Measurements from ENCODE around the gene XYLT1. TPM values are rescaled to one million over a fixed set of nuclear protein-coding genes. Genes with fewer than 3 reads are reported as not detected.
A peak's percentile ranks its signal among the peaks of the same experiment; 100 is the strongest.

XYLT1 gene
- total and polyA plus RNA-seq, 2 of the 4 experiments (the other 2 are of a cell fraction), result 9.0 to 12.7 TPM

GRCh38 chr16:17519101-17519955 lies 48.6 kb upstream of the XYLT1 start (continued):
- TF ChIP-seq MAZ (IDR thresholded peaks at IDR 0.05; ENCODE audit: borderline replicate concordance, low read depth, low read length), result no peak
- no peak for TF ChIP-seq CHD1 (IDR thresholded peaks at IDR 0.05; ENCODE audit: low read depth, low read length)

- H4K20me1 ChIP-seq (ENCODE audit: insufficient read depth, low read length), result peaks cover 3% of the 10 kb centered on the region; the same call in 1 of the 2 replicates
- H3K4me3 ChIP-seq (ENCODE audit: insufficient read depth, low read depth, low read length), result no peak overlapping the region
- no TSS peak for BruUV-seq (replicated peaks)
- peak overlapping the region; percentile 94 for H3K23ac ChIP-seq (ENCODE audit: low read depth, low read length)
- H3K27me3 ChIP-seq (ENCODE audit: control insufficient read depth, insufficient read depth, low read length), result no peaks in the 10 kb centered on the region
- peaks cover 21% of the 10 kb centered on the region for H3K9me1 ChIP-seq (ENCODE audit: insufficient read depth, low read length)
- H3K14ac ChIP-seq (replicated peaks; ENCODE audit: low read depth, low read length), result peak overlapping the region; percentile 84; the same call in 1 of the 2 replicates
- H3K18ac ChIP-seq (ENCODE audit: low read depth, low read length), result peak overlapping the region; percentile 87
- in situ Hi-C loops (cut with MboI; ENCODE audit: low sequenced_read_pairs), result no loop called here
- H3K9me3 ChIP-seq (ENCODE audit: control insufficient read depth, insufficient read depth, low read length), result no peaks in the 10 kb centered on the region
- H2AK9ac ChIP-seq (replicated peaks; ENCODE audit: low read depth, low read length, poor library complexity), result peak overlapping the region; percentile 17
- peak overlapping the region; percentile 94 for H3K27ac ChIP-seq (ENCODE audit: insufficient read depth, low read length)
- H2BK20ac ChIP-seq (ENCODE audit: low read depth, low read length), result peak overlapping the region; percentile 98
- H3K4me1 ChIP-seq (ENCODE audit: control insufficient read depth, insufficient read depth, low read length), result peaks cover 37% of the 10 kb centered on the region
- H3K36me3 ChIP-seq (ENCODE audit: control insufficient read depth, insufficient read depth, low read length), result no peaks in the 10 kb centered on the region
- dilution Hi-C loops (cut with HindIII; ENCODE audit: low sequenced_read_pairs, unreplicated experiment), result no loop called here
- no peaks in the 10 kb centered on the region for H3K79me1 ChIP-seq (ENCODE audit: low read depth in 1 of 2, low read length in 2 of 2)
- H4K8ac ChIP-seq (ENCODE audit: low read depth in 2 of 2, low read length in 2 of 2), result peak overlapping the region; percentile 57 to 92
- POLR2A ChIA-PET (ENCODE audit: unreplicated experiment), result no interaction called here
- H4K5ac ChIP-seq (ENCODE audit: low read depth, low read length), result peak overlapping the region; percentile 90
- H2AFZ ChIP-seq (replicated peaks; ENCODE audit: low read length, poor library complexity), result peak overlapping the region; percentile 28
- peak overlapping the region; percentile 97 for H3K4ac ChIP-seq (ENCODE audit: low read depth, low read length)
- peak overlapping the region; percentile 91 for H3K56ac ChIP-seq (ENCODE audit: extremely low read depth, insufficient read depth, low read length)
- peak; percentile 77 for DNase-seq
- H4K91ac ChIP-seq (ENCODE audit: insufficient read depth, low read depth, low read length), result peak overlapping the region; percentile 98
- WGBS, 2 experiments (ENCODE audit: extremely low coverage in 2 of 2, insufficient read length in 1 of 2), result no CpG with 5 or more reads among the region's 3 CpGs
- H3K4me2 ChIP-seq (ENCODE audit: low read depth, low read length), result peak overlapping the region; percentile 78
- no peak for TF ChIP-seq RFX5 (IDR thresholded peaks at IDR 0.05; ENCODE audit: low read depth, low read length)
- TF ChIP-seq FOS (IDR thresholded peaks at IDR 0.05; ENCODE audit: low read depth, low read length), result peak; percentile 53; the same call in 1 of the 2 replicates
- intact Hi-C loops (cut with micrococcal nuclease), result no loop called here
- H3K9ac ChIP-seq (ENCODE audit: low read depth, low read length), result no peak overlapping the region
- peak; percentile 57 for ATAC-seq (ENCODE audit: low read depth)
- peak overlapping the region; percentile 89; the same call in 1 of the 3 replicates for H2BK15ac ChIP-seq (ENCODE audit: low read depth, low read length)
- H2AK5ac ChIP-seq (ENCODE audit: low read depth, low read length), result peak overlapping the region; percentile 93
- CTCF ChIA-PET, result interaction anchor here (0.8 kb wide), 2 partner anchors 62 to 101 kb away, joined by 3 read pairs; no protein-coding TSS in a partner anchor
- H2BK120ac ChIP-seq (ENCODE audit: low read depth, low read length), result peak overlapping the region; percentile 97
- H2BK5ac ChIP-seq (ENCODE audit: low read depth, low read length, poor library complexity, severe bottlenecking), result peak overlapping the region; percentile 97
These were observed 47.7 kb upstream of the XYLT1 start for GRCh38 chr16:17518441-17518840.
